Keratinocyte (primary cell): ENCODE measurements around the gene NCS1. TPM values are rescaled to one million over a fixed set of nuclear protein-coding genes. Genes with fewer than 3 reads are reported as not detected.

ENCODE experiments used
- DNase-seq: peaks from one replicate; pipeline ENCODE4 v3.0.0-alpha.2; 2011; ENCODE audit warnings: low read depth, missing footprints, low spot score
- FAIRE-seq: peaks from 2 replicates; lab custom pipeline; 2011; peaks lifted over from hg19 to GRCh38; lab: Jason Lieb, UNC
- H2AFZ ChIP-seq: 2 replicates; pipeline ENCODE4 v1.6.0; 2012; ENCODE audit warnings: low read length, control low read depth, inconsistent platforms; ENCODE audit not compliant: control insufficient read depth
- H3K27ac ChIP-seq: 2 replicates; pipeline ENCODE4 v1.5.1; 2011; ENCODE audit warnings: low read length; ENCODE audit not compliant: control insufficient read depth, insufficient read depth
- H3K27me3 ChIP-seq: 3 replicates; pipeline ENCODE4 v1.6.0; 2011; ENCODE audit warnings: low read length; ENCODE audit not compliant: control insufficient read depth, insufficient read depth; ENCODE audit errors: extremely low read depth
- H3K36me3 ChIP-seq, 2 experiments: 2 replicates in 1 of 2; 3 replicates in 1 of 2; pipeline ENCODE4 v1.5.1; 2011; ENCODE audit warnings: low read length in 2 of 2, mild to moderate bottlenecking in 1 of 2; ENCODE audit not compliant: control insufficient read depth in 2 of 2, insufficient read depth in 2 of 2; ENCODE audit errors: extremely low read depth in 1 of 2
- H3K4me1 ChIP-seq: 3 replicates; pipeline ENCODE4 v1.5.1; 2011; ENCODE audit warnings: low read length; ENCODE audit not compliant: control insufficient read depth, insufficient read depth; ENCODE audit errors: extremely low read depth
- H3K4me2 ChIP-seq: 3 replicates; pipeline ENCODE4 v1.6.0; 2011; ENCODE audit warnings: low read depth, low read length; ENCODE audit not compliant: control insufficient read depth, insufficient read depth; ENCODE audit errors: extremely low read depth
- H3K4me3 ChIP-seq, 3 experiments: fragments of 200-600 bp in 1 of 3; sonication (generic) in 1 of 3; 2 replicates in 2 of 3; 3 replicates in 1 of 3; pipeline ENCODE4 v1.5.1; 2011 to 2016; ENCODE audit warnings: low read length in 3 of 3, mild to moderate bottlenecking in 3 of 3, control low read depth in 2 of 3, inconsistent platforms in 1 of 3, low read depth in 1 of 3, mixed read lengths in 1 of 3, mixed run types in 1 of 3, moderate library complexity in 1 of 3; ENCODE audit not compliant: control insufficient read depth in 2 of 3, insufficient read depth in 2 of 3; ENCODE audit errors: extremely low read depth in 1 of 3
- H3K79me2 ChIP-seq: 2 replicates; pipeline ENCODE4 v1.6.0; 2012; ENCODE audit warnings: low read length; ENCODE audit not compliant: control insufficient read depth, insufficient read depth
- H3K9ac ChIP-seq: 3 replicates; pipeline ENCODE4 v1.6.0; 2011; ENCODE audit warnings: low read length; ENCODE audit not compliant: control insufficient read depth, insufficient read depth; ENCODE audit errors: extremely low read depth
- H3K9me1 ChIP-seq: 3 replicates; pipeline ENCODE4 v1.6.0; 2011; ENCODE audit warnings: low read length; ENCODE audit not compliant: control insufficient read depth, insufficient read depth; ENCODE audit errors: extremely low read depth
- H3K9me3 ChIP-seq: 2 replicates; pipeline ENCODE4 v1.5.1; 2012; ENCODE audit warnings: low read depth, low read length; ENCODE audit not compliant: control insufficient read depth
- H4K20me1 ChIP-seq: 3 replicates; pipeline ENCODE4 v1.6.0; 2011; ENCODE audit warnings: low read length; ENCODE audit not compliant: control insufficient read depth, insufficient read depth; ENCODE audit errors: extremely low read depth
- CTCF ChIP-seq, 3 experiments: IDR thresholded peaks in 1 of 3; conservative IDR thresholded peaks in 1 of 3; optimal IDR thresholded peaks in 1 of 3; 2 replicates in 2 of 3; 3 replicates in 1 of 3; pipeline versions ENCODE3 to v1.5.1; 2011; ENCODE audit warnings: low read length in 3 of 3, mild to moderate bottlenecking in 3 of 3, moderate library complexity in 2 of 3, control low read depth in 1 of 3, inconsistent platforms in 1 of 3; ENCODE audit not compliant: insufficient read depth in 2 of 3; ENCODE audit errors: extremely low read depth in 1 of 3
- EZH2 ChIP-seq: IDR thresholded peaks from one replicate; pipeline ENCODE4 v1.6.1; 2012; ENCODE audit warnings: inconsistent platforms, mild to moderate bottlenecking, low read length, moderate library complexity
- dilution Hi-C: fragments of 300-500 bp; cut with MboI; formaldehyde crosslinking; loops from one replicate; pipeline ENCODE4 v1.7.0; 2020; ENCODE audit warnings: low sequenced_read_pairs; ENCODE audit not compliant: extremely low pct_ligation_motif_present
- polyA plus RNA-seq, 5 experiments: library from polyadenylated mRNA; depleted of rRNA in 3 of 5; stranded (reverse) in 3 of 5; stranded (forward) in 1 of 5; unstranded in 1 of 5; fragments of >200 nt; gene quantifications; 1 replicate in 1 of 5; 2 replicates in 3 of 5; 3 replicates in 1 of 5; pipeline versions ENCODE4 v1.2.1 to v1.2.3, GENCODE V29; 2011 to 2012; ENCODE audit warnings: missing spikeins in 2 of 5, low read depth in 1 of 5, low replicate concordance in 1 of 5

Gene NCS1
- polyA plus RNA-seq, 1 donor (not counting 4 experiments of a cell fraction or from before 2014, with no cell fraction given), result 49.1 TPM

GRCh38 chr9:130160862-130161470 is 11.2 kb upstream of the NCS1 start:
- Histone ChIP-seq H4K20me1 (no peaks in the 10 kb centered on the region), H3K9ac (no peak overlapping the region), H3K9me3 (no peaks in the 10 kb centered on the region), H3K9me1 (no peaks in the 10 kb centered on the region), H3K79me2 (no peaks in the 10 kb centered on the region), H3K27me3 (no peaks in the 10 kb centered on the region), H3K36me3 (no peaks in the 10 kb centered on the region), H3K4me1 (no peaks in the 10 kb centered on the region), H2AFZ (no peak overlapping the region), H3K27ac (no peak overlapping the region), H3K4me3 (no peak overlapping the region), H3K4me2 (no peak overlapping the region)
- TF ChIP-seq EZH2 (no peak), CTCF (optimal IDR thresholded peaks at IDR 0.05 in 1 of 3, IDR thresholded peaks at IDR 0.05 in 1 of 3, conservative IDR thresholded peaks at IDR 0.05 in 1 of 3; ENCODE audit: extremely low read depth in 1 of 3, insufficient read depth in 2 of 3, low read length in 3 of 3) (no peak)
- DNase-seq, result no peak
- dilution Hi-C loops, result no loop called here
- FAIRE-seq, result no peak

GRCh38 chr9:130165579-130165978 is 6.6 kb upstream of the NCS1 start:
- Histone ChIP-seq H3K9ac (no peak overlapping the region), H3K79me2 (no peaks in the 10 kb centered on the region), H3K9me1 (no peaks in the 10 kb centered on the region), H3K4me3 (no peak overlapping the region), H3K27me3 (no peaks in the 10 kb centered on the region), H2AFZ (no peak overlapping the region), H4K20me1 (no peaks in the 10 kb centered on the region), H3K9me3 (no peaks in the 10 kb centered on the region), H3K27ac (no peak overlapping the region), H3K4me2 (no peak overlapping the region), H3K36me3 (no peaks in the 10 kb centered on the region), H3K4me1 (peaks cover 6% of the 10 kb centered on the region)
- TF ChIP-seq EZH2 (no peak), CTCF (optimal IDR thresholded peaks at IDR 0.05 in 1 of 3, IDR thresholded peaks at IDR 0.05 in 1 of 3, conservative IDR thresholded peaks at IDR 0.05 in 1 of 3; ENCODE audit: extremely low read depth in 1 of 3, insufficient read depth in 2 of 3, low read length in 3 of 3) (no peak)
- dilution Hi-C loops, result no loop called here
- no peak for DNase-seq
- no peak for FAIRE-seq
